ENCODE data around the gene LRRC2.

GRCh38 chr3:46517784-46518181 lies 48.3 kb downstream of the LRRC2 start:
- TF ChIP-seq POLR2A (IDR thresholded peaks at IDR 0.05), result no peak
- no peak for TF ChIP-seq CTCF (IDR thresholded peaks at IDR 0.05)
